ENCODE data around the gene IGSF21. TPM values are rescaled to one million over a fixed set of nuclear protein-coding genes. Genes with fewer than 3 reads are reported as not detected.

IGSF21 gene
- polyA plus RNA-seq, 1 of the 3 experiments (the other 2 are of a cell fraction), result not detected

GRCh38 chr1:18110968-18111367 lies 3.4 kb downstream of the IGSF21 start:
- H3K27me3 ChIP-seq (ENCODE audit: insufficient read depth), result peaks cover 20% of the 10 kb centered on the region; the same call in 1 of the 2 replicates
- no peak overlapping the region for H3K4me2 ChIP-seq
- POLR2A ChIA-PET, result no interaction called here
- no peak for DNase-seq
- H3K4me1 ChIP-seq (ENCODE audit: control insufficient read depth in 1 of 2, insufficient read depth in 2 of 2, low read depth in 1 of 2, low read length in 1 of 2), result peaks cover 0 to 25% of the 10 kb centered on the region in 2 experiments; a peak in 1 of 4 replicates
- no peak overlapping the region for H2AFZ ChIP-seq (ENCODE audit: low read depth)
- H4K20me1 ChIP-seq (ENCODE audit: insufficient read depth), result no peaks in the 10 kb centered on the region
- no peaks in the 10 kb centered on the region for H3K9me3 ChIP-seq
- H3K9ac ChIP-seq, result no peak overlapping the region
- no peaks in the 10 kb centered on the region for H3F3A ChIP-seq (replicated peaks; ENCODE audit: insufficient read depth)
- 68% methylated on average over 6 of the region's 30 CpGs for WGBS (ENCODE audit: low lambda C conversion rate)
- H3K9me2 ChIP-seq, result no peaks in the 10 kb centered on the region
- H3K79me2 ChIP-seq (ENCODE audit: insufficient read depth), result no peaks in the 10 kb centered on the region
- CTCF ChIA-PET, result interaction anchor here (0.7 to 2.7 kb wide), 5 partner anchors 10 to 449 kb away, joined by 3 to 9 read pairs (median 3); no protein-coding TSS in a partner anchor
- no peaks in the 10 kb centered on the region for H3K36me3 ChIP-seq (replicated peaks in 1 of 2; ENCODE audit: control insufficient read depth in 1 of 2, insufficient read depth in 2 of 2, low read length in 1 of 2)
- TF ChIP-seq JUND (IDR thresholded peaks at IDR 0.05), result no peak
- TF ChIP-seq YY1 (IDR thresholded peaks at IDR 0.05; ENCODE audit: low read depth), result no peak
- no peak for TF ChIP-seq FOSL2 (IDR thresholded peaks at IDR 0.05; ENCODE audit: borderline replicate concordance, low read depth)
- TF ChIP-seq EZH2phosphoT487 (IDR thresholded peaks at IDR 0.05; ENCODE audit: borderline replicate concordance, low read depth), result no peak
- no peak for TF ChIP-seq SMC3 (IDR thresholded peaks at IDR 0.05; ENCODE audit: low read depth, low read length)
- no peak for TF ChIP-seq GATA2 (CRISPR knock-in tag; IDR thresholded peaks at IDR 0.05)
- no peak for TF ChIP-seq IRF3 (IDR thresholded peaks at IDR 0.05; ENCODE audit: low read depth, low read length)
- no peak for TF ChIP-seq TAF1 (IDR thresholded peaks at IDR 0.05; ENCODE audit: borderline replicate concordance, low read depth, low read length)
- no peak for TF ChIP-seq PBX3 (IDR thresholded peaks at IDR 0.05)
- TF ChIP-seq FOXM1 (IDR thresholded peaks at IDR 0.05; ENCODE audit: low read depth), result no peak
- H3K4me3 ChIP-seq (ENCODE audit: low read depth in 2 of 2, low read length in 1 of 2), result no peak overlapping the region
- H3K27ac ChIP-seq (ENCODE audit: low read depth in 2 of 2, low read length in 1 of 2), result no peak overlapping the region

DNA sequence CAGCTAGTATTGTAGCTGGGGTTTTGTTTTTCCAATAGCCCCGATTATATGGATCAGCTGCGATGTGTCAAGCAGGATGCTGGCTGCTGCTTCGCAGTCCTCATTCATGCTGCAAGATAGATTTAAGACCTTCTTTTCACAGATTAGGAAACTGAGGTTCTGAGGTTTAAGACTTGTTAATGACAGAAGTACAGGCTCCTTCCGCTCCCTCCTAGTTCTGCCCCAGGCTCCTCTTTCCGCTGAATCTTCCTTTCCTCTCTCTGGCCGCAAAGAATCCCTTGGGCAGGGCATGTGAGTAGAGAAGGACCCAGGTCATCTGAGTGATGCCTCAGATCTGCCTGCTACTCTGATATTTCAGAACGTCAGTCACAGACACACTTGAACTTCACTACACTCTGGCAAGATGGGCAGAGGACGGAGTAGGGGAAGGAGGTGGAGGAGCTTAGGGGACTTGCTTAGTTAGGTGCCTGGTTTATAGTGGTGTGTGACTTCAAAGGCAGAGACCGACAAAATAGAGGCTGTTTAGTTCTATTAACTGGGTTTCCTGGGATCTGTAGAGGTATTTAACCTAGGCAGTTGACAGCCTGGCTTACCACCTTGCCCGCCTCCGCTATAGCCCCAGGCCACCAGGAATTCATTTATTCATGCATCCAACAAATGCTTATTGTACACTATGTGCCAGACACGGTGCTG lies 4.2 kb downstream of the IGSF21 start:
- H3K79me2 ChIP-seq (ENCODE audit: insufficient read depth), result no peaks in the 10 kb centered on the region
- no peaks in the 10 kb centered on the region for H3K9me3 ChIP-seq
- H3K9ac ChIP-seq, result no peak overlapping the region
- H3K4me1 ChIP-seq (ENCODE audit: control insufficient read depth in 1 of 2, insufficient read depth in 2 of 2, low read depth in 1 of 2, low read length in 1 of 2), result peaks cover 0 to 25% of the 10 kb centered on the region in 2 experiments; a peak in 1 of 4 replicates
- ChIA-PET CTCF (interaction anchor here (0.7 to 2.7 kb wide), 5 partner anchors 11 to 449 kb away, joined by 3 to 9 read pairs (median 3); no protein-coding TSS in a partner anchor), POLR2A (no interaction called here)
- 67% methylated on average over 11 of the region's 12 CpGs for WGBS (ENCODE audit: low lambda C conversion rate)
- H3F3A ChIP-seq (replicated peaks; ENCODE audit: insufficient read depth), result no peaks in the 10 kb centered on the region
- TF ChIP-seq RXRA (IDR thresholded peaks at IDR 0.05; ENCODE audit: borderline replicate concordance, low read depth), result no peak
- TF ChIP-seq IRF3 (IDR thresholded peaks at IDR 0.05; ENCODE audit: low read depth, low read length), result no peak
- TF ChIP-seq EZH2phosphoT487 (IDR thresholded peaks at IDR 0.05; ENCODE audit: borderline replicate concordance, low read depth), result no peak
- no peak for TF ChIP-seq GABPA (IDR thresholded peaks at IDR 0.05; ENCODE audit: low read depth)
- TF ChIP-seq CHD2 (IDR thresholded peaks at IDR 0.05; ENCODE audit: low read length, partially characterized antibody), result no peak
- no peak for TF ChIP-seq ELF1 (IDR thresholded peaks at IDR 0.05)
- TF ChIP-seq SMC3 (IDR thresholded peaks at IDR 0.05; ENCODE audit: low read depth, low read length), result no peak
- no peak for TF ChIP-seq MAX (IDR thresholded peaks at IDR 0.05; ENCODE audit: low read depth)
- no peak for TF ChIP-seq FOXM1 (IDR thresholded peaks at IDR 0.05; ENCODE audit: low read depth)
- TF ChIP-seq ZBTB33 (IDR thresholded peaks at IDR 0.05; ENCODE audit: borderline replicate concordance, low read depth), result no peak
- no peak for DNase-seq
- H2AFZ ChIP-seq (ENCODE audit: low read depth), result no peak overlapping the region
- no peaks in the 10 kb centered on the region for H3K36me3 ChIP-seq (replicated peaks in 1 of 2; ENCODE audit: control insufficient read depth in 1 of 2, insufficient read depth in 2 of 2, low read length in 1 of 2)
- H3K27me3 ChIP-seq (ENCODE audit: insufficient read depth), result peaks cover 20% of the 10 kb centered on the region; the same call in 1 of the 2 replicates
- no peaks in the 10 kb centered on the region for H4K20me1 ChIP-seq (ENCODE audit: insufficient read depth)
- H3K4me2 ChIP-seq, result no peak overlapping the region
- H3K9me2 ChIP-seq, result no peaks in the 10 kb centered on the region
- no peak overlapping the region for H3K27ac ChIP-seq (ENCODE audit: low read depth in 2 of 2, low read length in 1 of 2)
- no peak overlapping the region for H3K4me3 ChIP-seq (ENCODE audit: low read depth in 2 of 2, low read length in 1 of 2)
